Adipose tissue (tissue), 3 donors: ENCODE results near the gene C5orf46. TPM values are rescaled to one million over a fixed set of nuclear protein-coding genes. Genes with fewer than 3 reads are reported as not detected.
"Not testable (repeated sequence)": the region's sequence is repeated elsewhere in the genome, so short reads cannot be mapped to it uniquely, and the experiment has no call there.

Experiments used
- H3K27ac ChIP-seq: one replicate; pipeline ENCODE4 v1.5.1; 2013; ENCODE audit warnings: low read depth, low read length
- WGBS, 3 donors: extraction: QIAGEN DNeasy Blood & Tissue Kit; methylation state at CpG; one replicate each; pipeline ENCODE4 v1.1.7; 2013; 5-methylcytosine and 5-hydroxymethylcytosine counted together
- polyA plus RNA-seq, 3 donors: library from polyadenylated mRNA; stranded (reverse); fragments of 200-250 nt; gene quantifications; one replicate each; pipeline ENCODE4 v1.2.3, GENCODE V29; 2013
- donor health status: healthy with polysubstance abuse.
- donor health status: Bipolar disorder and iron deficiency.
- donor health status: healthy.

Gene C5orf46
- under 1 TPM in 1 of 3 donors, not detected in 2; 0.24 TPM for polyA plus RNA-seq

- 73 to 78% (median 74%) methylated on average over 8 of the region's 8 CpGs for WGBS, 3 donors
- H3K27ac ChIP-seq: no peak within 1 kb of the TSS
Observed at GRCh38 chr5:147906326-147907095, at the start of gene C5orf46. Gene C5orf46, minus strand, starts transcription at chr5:147906538. Its CDS starts 37 bp downstream, at chr5:147906501.

- H3K27ac ChIP-seq: no peak overlapping the region
- 46 to 64% (median 51%) methylated on average over 6 of the region's 6 CpGs for WGBS, 3 donors
Observed at GRCh38 chr5:147954971-147955370, 48.6 kb upstream of the C5orf46 start.

- H3K27ac ChIP-seq: no peak overlapping the region
- 46 to 66% (median 52%) methylated on average over 2 of the region's 2 CpGs for WGBS, 3 donors
Observed at GRCh38 chr5:147949711-147950573, 43.6 kb upstream of the C5orf46 start.

- not testable (repeated sequence) for H3K27ac ChIP-seq
Observed at GRCh38 chr5:147946658-147947274, 40.4 kb upstream of the C5orf46 start.

GRCh38 chr5:147939431-147940114 is 33.2 kb upstream of the C5orf46 start:
- H3K27ac ChIP-seq: no peak overlapping the region
- WGBS, 3 donors: 91 to 92% (median 92%) methylated on average over 4 of the region's 4 CpGs

More at GRCh38 chr5:147946658-147947274, 40.4 kb upstream of the C5orf46 start:
- WGBS, 3 donors: 89 to 93% (median 92%) methylated on average over 22 to 25 of the region's 25 CpGs

- WGBS, 3 donors: 1 to 4% (median 1%) methylated on average over 3 of the region's 3 CpGs
- H3K27ac ChIP-seq: no peak overlapping the region
Observed at GRCh38 chr5:147935032-147935431, 28.7 kb upstream of the C5orf46 start.

- 48 to 72% (median 68%) methylated on average over 2 of the region's 2 CpGs for WGBS, 3 donors
- H3K27ac ChIP-seq: no peak overlapping the region
Observed at GRCh38 chr5:147930769-147931168, 24.4 kb upstream of the C5orf46 start.

GRCh38 chr5:147927901-147928300 is 21.6 kb upstream of the C5orf46 start:
- H3K27ac ChIP-seq: no peak overlapping the region
- 34 to 41% (median 36%) methylated on average over 3 of the region's 3 CpGs for WGBS, 3 donors

- 74 to 83% (median 78%) methylated on average over 4 of the region's 4 CpGs for WGBS, 3 donors
- H3K27ac ChIP-seq: no peak overlapping the region
Observed at GRCh38 chr5:147925020-147925419, 18.7 kb upstream of the C5orf46 start.

- WGBS, 3 donors: 40 to 63% (median 52%) methylated on average over 2 of the region's 2 CpGs
- no peak overlapping the region for H3K27ac ChIP-seq
Observed at GRCh38 chr5:147921136-147921535, 14.8 kb upstream of the C5orf46 start.

GRCh38 chr5:147920420-147921030 is 14.2 kb upstream of the C5orf46 start:
- 77 to 91% (median 85%) methylated on average over 4 of the region's 4 CpGs for WGBS, 3 donors
- H3K27ac ChIP-seq: no peak overlapping the region

- 75 to 92% (median 89%) methylated on average over 3 of the region's 3 CpGs for WGBS, 3 donors
Observed at GRCh38 chr5:147918899-147919298, 12.6 kb upstream of the C5orf46 start.

GRCh38 chr5:147918101-147918685 is 11.9 kb upstream of the C5orf46 start:
- 29 to 45% (median 36%) methylated on average over 2 of the region's 2 CpGs for WGBS, 3 donors

More at GRCh38 chr5:147918899-147919298, 12.6 kb upstream of the C5orf46 start:
- H3K27ac ChIP-seq: no peak overlapping the region

GRCh38 chr5:147913786-147914185 is 7.4 kb upstream of the C5orf46 start:
- WGBS, 3 donors: 77 to 89% (median 88%) methylated on average over 3 of the region's 3 CpGs

More at GRCh38 chr5:147918101-147918685, 11.9 kb upstream of the C5orf46 start:
- no peak overlapping the region for H3K27ac ChIP-seq

GRCh38 chr5:147912011-147912410 is 5.7 kb upstream of the C5orf46 start:
- WGBS, 3 donors: 16 to 59% (median 24%) methylated on average over 1 of the region's 1 CpG
- H3K27ac ChIP-seq: no peak overlapping the region

More at GRCh38 chr5:147913786-147914185, 7.4 kb upstream of the C5orf46 start:
- no peak overlapping the region for H3K27ac ChIP-seq

GRCh38 chr5:147911427-147911826 is 5.1 kb upstream of the C5orf46 start:
- 33 to 80% (median 65%) methylated on average over 6 of the region's 6 CpGs for WGBS, 3 donors
- H3K27ac ChIP-seq: no peak overlapping the region

- no peak overlapping the region for H3K27ac ChIP-seq
- 73 to 85% (median 83%) methylated on average over 4 of the region's 4 CpGs for WGBS, 3 donors
Observed at GRCh38 chr5:147904110-147904509, 2.2 kb downstream of the C5orf46 start.
